ENCODE results near the gene SLC38A10.

- TF ChIP-seq ZBTB33 (IDR thresholded peaks at IDR 0.05; ENCODE audit: borderline replicate concordance, low read depth) (no peak), CTCF (IDR thresholded peaks at IDR 0.05) (no peak), USF1 (IDR thresholded peaks at IDR 0.05; ENCODE audit: borderline replicate concordance, low read depth) (no peak), MAX (IDR thresholded peaks at IDR 0.05; ENCODE audit: low read depth) (no peak), JUND (IDR thresholded peaks at IDR 0.05) (no peak), YY1 (IDR thresholded peaks at IDR 0.05; ENCODE audit: low read depth) (no peak), PBX3 (IDR thresholded peaks at IDR 0.05) (no peak), TAF1 (IDR thresholded peaks at IDR 0.05; ENCODE audit: borderline replicate concordance, low read depth, low read length) (no peak), EP300 (IDR thresholded peaks at IDR 0.05; ENCODE audit: borderline replicate concordance in 1 of 2, low read depth in 1 of 2, low read length in 1 of 2) (no peak), CHD2 (IDR thresholded peaks at IDR 0.05; ENCODE audit: low read length, partially characterized antibody) (no peak), POLR2AphosphoS5 (IDR thresholded peaks at IDR 0.05; ENCODE audit: low read depth, low read length) (no peak), SIN3A (IDR thresholded peaks at IDR 0.05; ENCODE audit: borderline replicate concordance, low read depth, low read length) (no peak)
These were observed 38.5 kb downstream of the SLC38A10 start for GRCh38 chr17:81256616-81257015.

Measured in SK-N-SH (cell line).